GM19099 (cell line): ENCODE results near the gene IRX1.

Experiments used
- POLR2A ChIP-seq: IDR thresholded peaks from 3 replicates; pipeline ENCODE4 v1.6.1; 2011; ENCODE audit warnings: low read depth; ENCODE audit not compliant: insufficient read length; ENCODE audit errors: extremely low read depth

The IRX1 gene

DNA sequence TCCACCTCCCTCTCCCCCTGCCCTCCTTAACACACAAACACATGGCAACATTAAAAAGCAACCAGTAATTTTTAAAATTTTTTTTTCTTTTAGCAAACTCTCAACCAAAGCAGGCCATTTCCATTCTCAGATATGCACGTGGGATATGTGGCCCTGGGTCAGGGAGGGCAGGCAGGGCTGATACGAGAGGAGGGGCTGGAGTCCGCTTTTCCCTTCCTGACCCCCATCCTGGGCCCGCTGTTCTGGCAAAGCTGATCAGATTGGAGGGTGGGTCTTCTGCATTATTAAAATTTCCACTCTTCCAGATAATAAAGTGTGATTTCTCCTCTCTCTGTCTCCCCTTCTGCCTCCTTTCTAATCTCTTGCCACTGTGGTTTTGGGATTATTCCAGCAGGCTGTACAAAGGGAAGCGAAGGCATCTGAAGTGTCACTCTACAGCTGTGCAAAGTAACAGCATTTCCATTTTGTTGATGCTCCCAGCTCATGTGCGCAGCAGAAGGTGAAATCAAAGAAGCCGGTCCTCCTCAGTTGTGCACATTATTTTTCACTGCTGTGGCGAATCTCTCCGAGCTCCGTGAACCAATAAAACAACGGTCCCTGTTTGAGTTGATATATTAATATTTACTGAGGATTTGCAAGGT lies 12.0 kb downstream of the IRX1 start:
- TF ChIP-seq POLR2A = no peak

DNA sequence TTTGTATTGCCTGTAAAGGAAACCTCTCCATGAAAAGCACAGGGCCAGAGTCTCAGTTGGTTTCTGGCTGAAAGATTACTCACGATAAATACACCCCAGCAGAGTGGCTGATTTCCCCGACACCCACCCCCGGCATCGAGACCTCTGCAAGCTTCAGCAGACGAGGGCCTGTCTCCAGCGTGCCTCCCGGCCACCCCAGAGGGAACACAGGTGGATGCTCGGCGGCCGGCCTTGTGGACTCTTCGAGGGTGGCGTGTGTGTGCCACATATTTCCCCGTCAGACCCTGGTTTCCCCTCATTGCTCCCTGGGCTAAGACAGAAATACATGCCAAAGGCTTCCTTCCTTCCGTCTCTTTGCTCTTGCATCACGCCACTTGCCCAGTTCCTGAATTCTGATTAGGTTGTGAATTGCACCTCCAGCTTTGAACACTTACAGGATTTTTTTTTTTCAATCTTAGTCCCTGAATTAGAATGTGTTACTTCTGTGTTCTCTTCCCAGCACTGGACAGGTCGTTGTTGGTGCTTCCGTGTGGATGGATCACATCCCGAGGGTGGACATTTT lies 13.6 kb downstream of the IRX1 start:
- TF ChIP-seq POLR2A = no peak

DNA sequence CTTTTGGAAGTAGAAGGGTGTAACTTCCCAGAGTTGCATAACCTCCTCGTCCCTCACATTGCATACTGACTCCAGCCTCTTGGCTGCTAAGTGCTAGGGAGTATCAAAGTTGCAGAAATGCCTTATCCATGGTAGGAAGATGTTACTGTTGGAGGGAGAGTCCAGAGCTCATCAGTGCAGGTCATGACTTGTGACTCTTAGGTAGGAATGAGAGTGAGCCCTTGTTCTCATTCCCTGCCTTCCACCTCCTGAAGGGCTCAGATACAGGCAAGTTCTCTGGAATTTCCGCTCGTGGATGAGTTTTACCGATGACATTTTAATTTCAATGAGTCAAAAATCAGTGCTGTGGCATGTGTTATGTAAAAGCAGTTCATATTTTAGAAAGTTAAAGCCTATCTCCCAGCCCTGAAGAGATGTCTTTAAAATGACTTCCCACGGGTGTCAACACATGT lies 17.0 kb downstream of the IRX1 start:
- no peak for TF ChIP-seq POLR2A

DNA sequence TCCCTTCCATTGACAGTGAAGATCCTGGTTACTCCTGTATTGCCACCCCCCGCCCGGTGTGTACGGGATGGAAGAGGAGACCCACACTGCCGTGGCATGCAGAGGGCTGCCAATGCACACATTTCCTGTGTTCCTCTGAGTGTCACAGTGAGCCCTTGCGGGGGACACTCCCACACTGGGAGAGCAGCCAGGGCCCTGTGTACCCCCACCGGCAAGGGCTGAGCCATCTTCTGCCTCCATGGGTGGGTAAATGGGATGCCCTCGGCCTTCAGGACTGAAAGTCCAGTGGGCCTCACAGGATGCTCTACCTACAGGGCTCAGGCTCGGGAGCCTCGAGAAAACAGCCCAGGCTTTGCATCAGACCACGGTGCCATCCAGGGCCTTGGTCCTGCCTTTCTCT lies 18.1 kb downstream of the IRX1 start:
- TF ChIP-seq POLR2A = no peak

DNA sequence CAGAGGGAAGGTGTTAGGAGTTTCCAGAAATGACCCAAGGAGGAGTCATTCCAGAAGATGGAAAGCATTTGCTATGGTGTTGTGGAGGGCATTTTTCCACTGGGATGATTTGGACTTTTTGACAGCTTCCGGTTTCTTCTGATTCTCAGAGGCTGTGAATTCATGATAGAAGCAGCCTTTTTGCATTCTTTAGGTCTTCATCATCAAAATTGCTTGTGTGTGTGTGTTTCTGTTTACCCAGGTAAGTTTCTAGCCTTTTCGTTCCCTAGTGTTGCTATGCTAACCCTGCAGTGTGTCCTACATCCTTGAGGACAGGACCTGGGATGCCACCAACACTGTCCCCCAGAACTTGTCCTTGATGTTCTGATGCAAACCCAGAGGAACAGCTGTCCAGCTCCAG lies 19.6 kb downstream of the IRX1 start:
- TF ChIP-seq POLR2A = no peak

- no peak for TF ChIP-seq POLR2A
Observed at GRCh38 chr5:3615829-3616228, 20.2 kb downstream of the IRX1 start.

GRCh38 chr5:3619579-3619978 lies 23.9 kb downstream of the IRX1 start:
- TF ChIP-seq POLR2A = no peak

DNA sequence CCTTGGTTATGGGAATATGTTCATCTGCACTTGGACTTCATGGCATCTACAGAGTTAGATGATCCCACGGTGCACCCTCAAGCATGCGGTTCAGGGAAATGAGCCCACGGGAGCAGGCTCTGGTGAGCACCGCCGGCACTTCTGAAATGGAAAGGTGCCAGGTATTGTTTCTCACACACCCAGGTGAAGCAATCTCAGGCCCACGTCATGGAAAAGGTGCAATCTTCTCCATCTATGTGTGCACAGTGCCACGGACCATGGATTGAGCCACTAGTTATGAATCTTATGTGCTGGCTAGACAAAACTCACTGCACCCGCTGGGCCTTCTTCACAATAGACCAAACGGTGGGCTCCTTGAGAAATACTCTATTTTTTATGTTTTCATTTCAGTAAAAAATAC lies 27.3 kb downstream of the IRX1 start:
- no peak for TF ChIP-seq POLR2A

DNA sequence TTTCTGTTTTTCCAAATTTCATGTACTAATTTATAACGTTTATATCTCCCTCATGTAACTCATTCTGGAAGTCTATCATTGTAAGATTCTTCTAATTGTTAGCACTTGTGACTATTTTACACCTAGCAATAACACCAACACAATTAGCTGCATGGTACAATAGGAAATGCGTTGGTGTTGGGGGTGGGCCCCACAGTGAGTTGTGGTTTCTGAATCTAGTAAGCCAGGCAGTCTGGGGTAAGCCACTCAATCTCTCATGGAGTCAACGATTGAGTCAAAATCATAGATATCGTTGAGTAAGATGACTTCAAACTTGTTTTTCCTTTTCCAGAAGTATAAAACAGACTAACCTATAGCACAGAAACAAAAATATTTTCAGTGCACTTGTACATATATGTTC lies 30.0 kb downstream of the IRX1 start:
- no peak for TF ChIP-seq POLR2A

GRCh38 chr5:3634061-3634460 lies 38.4 kb downstream of the IRX1 start:
- TF ChIP-seq POLR2A = no peak

DNA sequence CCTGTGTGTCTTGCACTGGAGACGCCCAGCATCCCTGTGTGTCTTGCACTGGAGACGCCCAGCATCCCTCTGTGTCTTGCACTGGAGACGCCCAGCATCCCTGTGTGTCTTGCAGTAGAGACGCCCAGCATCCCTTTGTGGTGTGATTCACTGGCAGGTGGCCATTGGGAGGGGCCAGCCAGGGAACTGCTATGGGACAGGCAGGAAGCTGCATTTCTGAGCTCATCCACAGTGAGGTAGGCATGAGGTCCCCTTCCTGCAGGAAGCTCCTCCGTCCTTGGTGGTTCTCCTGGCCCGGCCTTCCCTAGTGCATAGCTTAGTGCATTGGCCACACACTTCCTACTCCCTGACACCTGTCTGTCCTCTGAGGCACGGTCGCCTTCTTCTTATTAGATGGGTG lies 43.5 kb downstream of the IRX1 start:
- no peak for TF ChIP-seq POLR2A

DNA sequence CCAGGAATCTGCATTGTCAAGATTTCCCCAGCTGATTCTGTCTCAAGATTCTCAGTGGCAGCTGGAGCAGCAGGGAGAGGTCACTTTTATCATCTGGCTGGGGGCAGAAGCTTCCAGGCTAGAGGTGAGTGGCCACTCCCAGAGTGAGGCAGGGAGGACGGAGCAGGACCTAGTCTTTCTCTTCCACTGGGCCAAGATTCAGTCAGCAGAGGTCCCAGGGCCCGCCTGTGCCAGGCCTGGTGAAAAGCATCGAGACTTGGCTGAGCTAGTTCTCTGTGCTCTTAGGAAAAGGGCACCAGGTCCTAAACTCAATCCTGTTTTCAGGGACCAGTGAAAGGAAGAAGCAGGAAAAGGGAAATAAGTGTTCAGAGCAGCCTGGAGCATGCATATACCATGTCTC lies 46.6 kb downstream of the IRX1 start:
- no peak for TF ChIP-seq POLR2A

DNA sequence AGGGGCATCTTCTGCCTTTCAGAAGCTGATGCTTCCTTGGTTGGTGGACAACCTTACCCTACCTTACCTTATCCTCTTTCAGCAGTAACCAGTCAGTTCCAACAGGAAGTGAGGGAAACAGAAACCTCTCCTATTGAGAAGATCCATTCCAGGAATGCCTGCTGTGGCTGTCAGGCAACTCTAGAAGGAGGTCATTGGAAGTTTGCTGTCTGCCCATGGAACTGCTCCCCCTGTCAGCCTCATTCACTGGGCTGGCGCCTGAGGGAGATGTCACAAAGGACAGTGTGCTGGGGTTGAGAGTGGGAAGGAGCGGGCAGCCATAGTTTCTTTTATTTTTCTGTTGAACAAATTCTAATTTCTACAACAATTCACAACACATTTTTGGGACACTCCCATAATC lies 54.7 kb downstream of the IRX1 start:
- no peak for TF ChIP-seq POLR2A

DNA sequence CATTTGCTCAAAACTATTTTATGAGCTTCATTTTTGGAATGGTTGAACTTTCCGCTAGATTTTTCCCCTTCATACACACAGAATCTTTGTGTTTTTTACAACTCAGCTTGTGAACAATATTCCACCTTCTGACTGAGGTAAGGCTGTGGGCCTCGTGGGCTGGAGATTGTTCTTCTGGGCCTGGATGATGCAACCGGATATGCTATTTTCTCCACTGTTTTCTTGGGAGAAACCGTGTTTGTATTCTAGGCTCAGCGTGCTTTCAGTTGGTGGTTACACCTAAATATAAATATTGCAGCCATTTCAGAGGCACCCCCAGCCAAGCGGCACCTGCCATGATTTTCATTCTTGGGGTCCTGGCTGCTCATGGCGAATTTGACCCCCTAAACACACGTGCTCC lies 55.2 kb downstream of the IRX1 start:
- TF ChIP-seq POLR2A = no peak
